ENCODE results near the gene CDH7. TPM values are rescaled to one million over a fixed set of nuclear protein-coding genes. Genes with fewer than 3 reads are reported as not detected.
A peak's percentile ranks its signal among the peaks of the same experiment; 100 is the strongest.

The CDH7 gene
- total RNA-seq = under 0.01 TPM in 2 replicates

GRCh38 chr18:65750389-65751154 lies at the start of gene CDH7:
Gene CDH7, plus strand, starts transcription at chr18:65751012. Its CDS starts 11,831 bp downstream, at chr18:65762843.
- DNase-seq (ENCODE audit: low read depth in 2 of 2) = no peak

- no peak for DNase-seq (ENCODE audit: low read depth in 2 of 2)
Observed at GRCh38 chr18:65704046-65704445, 46.8 kb upstream of the CDH7 start.

GRCh38 chr18:65706646-65707045 lies 44.2 kb upstream of the CDH7 start:
- DNase-seq (ENCODE audit: low read depth in 2 of 2) = no peak

- no peak for DNase-seq (ENCODE audit: low read depth in 2 of 2)
Observed at GRCh38 chr18:65711493-65711892, 39.3 kb upstream of the CDH7 start.

- no peak for DNase-seq (ENCODE audit: low read depth in 2 of 2)
Observed at GRCh38 chr18:65721619-65722018, 29.2 kb upstream of the CDH7 start.

- DNase-seq (ENCODE audit: low read depth in 2 of 2) = no peak
Observed at GRCh38 chr18:65725251-65726050, 25.4 kb upstream of the CDH7 start.

GRCh38 chr18:65735155-65735554 lies 15.7 kb upstream of the CDH7 start:
- DNase-seq (ENCODE audit: low read depth in 2 of 2) = no peak

- DNase-seq (ENCODE audit: low read depth in 2 of 2) = no peak
Observed at GRCh38 chr18:65737471-65737955, 13.3 kb upstream of the CDH7 start.

- DNase-seq (ENCODE audit: low read depth in 2 of 2) = no peak
Observed at GRCh38 chr18:65746936-65747335, 3.9 kb upstream of the CDH7 start.

- DNase-seq (ENCODE audit: low read depth in 2 of 2) = no peak
Observed at GRCh38 chr18:65748321-65748720, 2.5 kb upstream of the CDH7 start.

- no peak for DNase-seq (ENCODE audit: low read depth in 2 of 2)
Observed at GRCh38 chr18:65749841-65750240, 971 bp upstream of the CDH7 start.

GRCh38 chr18:65751155-65752085 lies 608 bp downstream of the CDH7 start:
- DNase-seq (ENCODE audit: low read depth in 2 of 2) = no peak

GRCh38 chr18:65752625-65753325 lies 2.0 kb downstream of the CDH7 start:
- DNase-seq (ENCODE audit: low read depth in 2 of 2) = no peak

- peak in 1 of 2 donors; percentile 1 for DNase-seq (ENCODE audit: low read depth in 2 of 2)
Observed at GRCh38 chr18:65753520-65753919, 2.7 kb downstream of the CDH7 start.

GRCh38 chr18:65754121-65754520 lies 3.3 kb downstream of the CDH7 start:
- DNase-seq (ENCODE audit: low read depth in 2 of 2) = no peak

- DNase-seq (ENCODE audit: low read depth in 2 of 2) = no peak
Observed at GRCh38 chr18:65755616-65756015, 4.8 kb downstream of the CDH7 start.

- DNase-seq (ENCODE audit: low read depth in 2 of 2) = no peak
Observed at GRCh38 chr18:65760457-65760856, 9.6 kb downstream of the CDH7 start.

- DNase-seq (ENCODE audit: low read depth in 2 of 2) = no peak
Observed at GRCh38 chr18:65761636-65762295, 11.0 kb downstream of the CDH7 start.

GRCh38 chr18:65762556-65762955 lies 11.7 kb downstream of the CDH7 start:
- DNase-seq (ENCODE audit: low read depth in 2 of 2) = no peak

GRCh38 chr18:65767406-65767805 lies 16.6 kb downstream of the CDH7 start:
- DNase-seq (ENCODE audit: low read depth in 2 of 2) = no peak

Data from lung microvascular endothelial cell (primary cell).